ENCODE results near the gene GATA5.

The GATA5 gene

GRCh38 chr20:62472941-62473585 is 2.7 kb downstream of the GATA5 start:
- in situ Hi-C loops (cut with HindIII; ENCODE audit: low pct_ligation_motif_present, low sequenced_read_pairs): no loop called here
- H3K27me3 ChIP-seq (replicated peaks): peaks cover 79% of the 10 kb centered on the region
- no peaks in the 10 kb centered on the region for H3K36me3 ChIP-seq (replicated peaks)

GRCh38 chr20:62472138-62472940 is 3.5 kb downstream of the GATA5 start:
- no peak overlapping the region for H3K27ac ChIP-seq
- DNase-seq: no peak
- H3K27me3 ChIP-seq (replicated peaks): peaks cover 74% of the 10 kb centered on the region
- no peak overlapping the region for H3K4me3 ChIP-seq (ENCODE audit: low read depth, low read length)
- no peak for TF ChIP-seq CTCF (IDR thresholded peaks at IDR 0.05; ENCODE audit: low read depth, low read length, missing control alignments)
- in situ Hi-C loops (cut with HindIII; ENCODE audit: low pct_ligation_motif_present, low sequenced_read_pairs): no loop called here
- no peaks in the 10 kb centered on the region for H3K36me3 ChIP-seq (replicated peaks)

More at GRCh38 chr20:62472941-62473585, 2.7 kb downstream of the GATA5 start:
- Histone ChIP-seq H3K27ac (no peak overlapping the region), H3K4me3 (ENCODE audit: low read depth, low read length) (no peak overlapping the region)
- TF ChIP-seq CTCF (IDR thresholded peaks at IDR 0.05; ENCODE audit: low read depth, low read length, missing control alignments): no peak
- no peak for DNase-seq

GRCh38 chr20:62470459-62470858 is 5.3 kb downstream of the GATA5 start:
- no peak for DNase-seq
- in situ Hi-C loops (cut with HindIII; ENCODE audit: low pct_ligation_motif_present, low sequenced_read_pairs): no loop called here
- Histone ChIP-seq H3K36me3 (replicated peaks) (no peaks in the 10 kb centered on the region), H3K27ac (no peak overlapping the region), H3K27me3 (replicated peaks) (peaks cover 65% of the 10 kb centered on the region), H3K4me3 (ENCODE audit: low read depth, low read length) (no peak overlapping the region)
- TF ChIP-seq CTCF (IDR thresholded peaks at IDR 0.05; ENCODE audit: low read depth, low read length, missing control alignments): no peak

GRCh38 chr20:62470001-62470400 is 5.8 kb downstream of the GATA5 start:
- Histone ChIP-seq H3K27ac (no peak overlapping the region), H3K36me3 (replicated peaks) (no peaks in the 10 kb centered on the region), H3K4me3 (ENCODE audit: low read depth, low read length) (no peak overlapping the region), H3K27me3 (replicated peaks) (peaks cover 60% of the 10 kb centered on the region)
- in situ Hi-C loops (cut with HindIII; ENCODE audit: low pct_ligation_motif_present, low sequenced_read_pairs): no loop called here
- DNase-seq: no peak
- TF ChIP-seq CTCF (IDR thresholded peaks at IDR 0.05; ENCODE audit: low read depth, low read length, missing control alignments): no peak

GRCh38 chr20:62469352-62469751 is 6.4 kb downstream of the GATA5 start:
- Histone ChIP-seq H3K27ac (no peak overlapping the region), H3K4me3 (ENCODE audit: low read depth, low read length) (no peak overlapping the region), H3K27me3 (replicated peaks) (peaks cover 55% of the 10 kb centered on the region), H3K36me3 (replicated peaks) (no peaks in the 10 kb centered on the region)
- no peak for DNase-seq
- in situ Hi-C loops (cut with HindIII; ENCODE audit: low pct_ligation_motif_present, low sequenced_read_pairs): no loop called here
- no peak for TF ChIP-seq CTCF (IDR thresholded peaks at IDR 0.05; ENCODE audit: low read depth, low read length, missing control alignments)
